ENCODE results near the gene COX19.

DNA sequence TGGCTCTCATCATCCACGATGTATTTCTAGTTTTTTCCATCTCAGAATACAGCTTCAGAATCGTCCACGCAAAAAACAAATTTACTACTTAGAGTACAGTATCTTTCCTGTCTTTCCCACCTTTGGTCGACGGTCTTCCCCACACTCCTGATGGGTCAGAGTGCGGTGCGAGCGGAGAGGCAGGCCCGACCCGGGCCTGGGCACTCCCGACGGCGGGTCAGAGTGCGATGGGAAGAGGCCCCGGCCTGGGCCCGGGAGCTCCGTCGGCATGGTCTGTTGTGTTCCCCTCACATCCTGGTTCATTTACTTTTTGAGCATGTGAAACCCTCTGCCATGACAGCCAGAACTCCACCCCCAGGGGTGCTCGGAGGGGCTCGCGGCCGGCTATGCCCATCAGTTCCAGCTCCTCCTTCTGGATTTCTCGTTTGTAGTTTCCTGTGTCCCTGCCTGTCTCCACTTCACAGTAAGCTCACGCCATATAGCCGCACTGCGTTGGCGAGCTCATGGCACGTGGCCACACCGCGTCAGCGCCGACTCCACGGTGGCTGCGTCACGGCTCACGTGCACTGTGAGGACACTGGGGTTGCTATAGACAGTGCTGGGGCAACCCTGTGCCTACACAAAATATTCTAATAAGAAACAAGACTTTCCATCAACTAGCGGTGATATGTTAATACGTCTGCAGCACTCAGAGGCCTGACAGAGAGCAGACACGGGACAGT is 7.8 kb downstream of the COX19 start:
- TF ChIP-seq, protein P1, sequence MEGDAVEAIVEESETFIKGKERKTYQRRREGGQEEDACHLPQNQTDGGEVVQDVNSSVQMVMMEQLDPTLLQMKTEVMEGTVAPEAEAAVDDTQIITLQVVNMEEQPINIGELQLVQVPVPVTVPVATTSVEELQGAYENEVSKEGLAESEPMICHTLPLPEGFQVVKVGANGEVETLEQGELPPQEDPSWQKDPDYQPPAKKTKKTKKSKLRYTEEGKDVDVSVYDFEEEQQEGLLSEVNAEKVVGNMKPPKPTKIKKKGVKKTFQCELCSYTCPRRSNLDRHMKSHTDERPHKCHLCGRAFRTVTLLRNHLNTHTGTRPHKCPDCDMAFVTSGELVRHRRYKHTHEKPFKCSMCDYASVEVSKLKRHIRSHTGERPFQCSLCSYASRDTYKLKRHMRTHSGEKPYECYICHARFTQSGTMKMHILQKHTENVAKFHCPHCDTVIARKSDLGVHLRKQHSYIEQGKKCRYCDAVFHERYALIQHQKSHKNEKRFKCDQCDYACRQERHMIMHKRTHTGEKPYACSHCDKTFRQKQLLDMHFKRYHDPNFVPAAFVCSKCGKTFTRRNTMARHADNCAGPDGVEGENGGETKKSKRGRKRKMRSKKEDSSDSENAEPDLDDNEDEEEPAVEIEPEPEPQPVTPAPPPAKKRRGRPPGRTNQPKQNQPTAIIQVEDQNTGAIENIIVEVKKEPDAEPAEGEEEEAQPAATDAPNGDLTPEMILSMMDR (conservative IDR thresholded peaks at IDR 0.05 in 1 of 2, IDR thresholded peaks at IDR 0.05 in 1 of 2; ENCODE audit: low read depth in 1 of 2, low read length in 2 of 2), result no peak
- no peak for TF ChIP-seq EZH2 (IDR thresholded peaks at IDR 0.05; ENCODE audit: low read length, missing control alignments)

Data from fibroblast of lung (primary cell).